Activated CD4-positive, alpha-beta T cell treated with anti-CD3 and anti-CD28 coated beads, Interleukin-2, amount 50 U/mL, for 24 hours (primary cell): ENCODE measurements around the gene TUBA4A.
A peak's percentile ranks its signal among the peaks of the same experiment; 100 is the strongest.
"Not testable (repeated sequence)": the region's sequence is repeated elsewhere in the genome, so short reads cannot be mapped to it uniquely, and the experiment has no call there.

Source experiments
- DNase-seq, 2 donors: peaks; one replicate each; pipeline ENCODE4 v3.0.0-alpha.2; 2020; ENCODE audit warnings: low read depth in 1 of 2, low spot score in 1 of 2

The TUBA4A gene

GRCh38 chr2:219287116-219287440 is 33.4 kb upstream of the TUBA4A start:
- DNase-seq, result not testable (repeated sequence)

GRCh38 chr2:219286436-219287115 is 32.9 kb upstream of the TUBA4A start:
- DNase-seq, result no peak

GRCh38 chr2:219285894-219286425 is 32.2 kb upstream of the TUBA4A start:
- DNase-seq, result no peak

- DNase-seq, result no peak
These were observed 31.6 kb upstream of the TUBA4A start for GRCh38 chr2:219285373-219285735.

- no peak for DNase-seq
These were observed 31.0 kb upstream of the TUBA4A start for GRCh38 chr2:219284501-219285372.

GRCh38 chr2:219282943-219283581 is 29.3 kb upstream of the TUBA4A start:
- DNase-seq, result no peak

- DNase-seq, result no peak
These were observed 28.7 kb upstream of the TUBA4A start for GRCh38 chr2:219282375-219282774.

GRCh38 chr2:219281588-219281987 is 27.9 kb upstream of the TUBA4A start:
- DNase-seq, result no peak

- DNase-seq, result no peak
These were observed 26.9 kb upstream of the TUBA4A start for GRCh38 chr2:219280651-219281050.

GRCh38 chr2:219279916-219280516 is 26.3 kb upstream of the TUBA4A start:
- DNase-seq, result no peak

GRCh38 chr2:219279151-219279915 is 25.6 kb upstream of the TUBA4A start, which contains the start of gene DNAJB2:
Gene DNAJB2 (plus strand): TSS chr2:219279366. CDS start chr2:219279834, 468 bp downstream.
- peak; percentile 96 to 98 for DNase-seq

GRCh38 chr2:219278655-219279150 is 25.0 kb upstream of the TUBA4A start:
- DNase-seq, result no peak

- peak; percentile 70 for DNase-seq
These were observed 24.3 kb upstream of the TUBA4A start for GRCh38 chr2:219277703-219278654.

GRCh38 chr2:219274361-219274921 is 20.7 kb upstream of the TUBA4A start:
- DNase-seq, result no peak

GRCh38 chr2:219273937-219274336 is 20.2 kb upstream of the TUBA4A start:
- no peak for DNase-seq

- no peak for DNase-seq
These were observed 19.3 kb upstream of the TUBA4A start for GRCh38 chr2:219272995-219273394.

- no peak for DNase-seq
These were observed 18.6 kb upstream of the TUBA4A start for GRCh38 chr2:219272356-219272755.

GRCh38 chr2:219271021-219271420 is 17.3 kb upstream of the TUBA4A start:
- DNase-seq, result no peak

GRCh38 chr2:219270055-219270372 is 16.3 kb upstream of the TUBA4A start:
- DNase-seq, result no peak
